WTC11 (cell line): ENCODE results near the gene COL17A1.

Experiments
- ATF2 ChIP-seq: sonication (generic); formaldehyde crosslinking; IDR thresholded peaks from 2 replicates; pipeline ENCODE4 v1.8.1; 2022; ENCODE audit warnings: low read depth, missing genetic modification reagents, borderline replicate concordance
- ATF3 ChIP-seq: sonication (generic); formaldehyde crosslinking; conservative IDR thresholded peaks from 2 replicates; pipeline ENCODE4 v1.8.1; 2022; ENCODE audit warnings: mild to moderate bottlenecking, missing genetic modification reagents
- CREM ChIP-seq: sonication (generic); formaldehyde crosslinking; IDR thresholded peaks from 2 replicates; pipeline ENCODE4 v1.8.1; 2022; ENCODE audit warnings: mild to moderate bottlenecking, missing genetic modification reagents, moderate library complexity
- CTCF ChIP-seq: fragments of 200-600 bp; IDR thresholded peaks from 2 replicates; pipeline ENCODE4 v1.8.0; 2022; ENCODE audit warnings: antibody characterized with exemption
- IRF2 ChIP-seq: sonication (generic); formaldehyde crosslinking; IDR thresholded peaks from 2 replicates; pipeline ENCODE4 v1.8.0; 2022; ENCODE audit warnings: low read depth, missing genetic modification reagents, borderline replicate concordance
- KAT7 ChIP-seq: sonication (generic); formaldehyde crosslinking; IDR thresholded peaks from 2 replicates; pipeline ENCODE4 v1.8.1; 2023; ENCODE audit warnings: missing genetic modification reagents, mild to moderate bottlenecking, borderline replicate concordance
- MLX ChIP-seq: sonication (generic); formaldehyde crosslinking; IDR thresholded peaks from 2 replicates; pipeline ENCODE4 v1.8.1; 2023; ENCODE audit warnings: mild to moderate bottlenecking, missing genetic modification reagents, moderate library complexity
- MXD4 ChIP-seq: fragments of 250-450 bp; sonication (Bioruptor Pico); IDR thresholded peaks from 2 replicates; pipeline ENCODE4 v1.8.0; 2021; ENCODE audit warnings: mild to moderate bottlenecking, moderate library complexity, borderline replicate concordance
- MYBL2 ChIP-seq: sonication (generic); formaldehyde crosslinking; IDR thresholded peaks from 2 replicates; pipeline ENCODE4 v1.8.1; 2023; ENCODE audit warnings: mild to moderate bottlenecking, moderate library complexity, missing genetic modification reagents
- STAT6 ChIP-seq: sonication (generic); formaldehyde crosslinking; conservative IDR thresholded peaks from 2 replicates; pipeline ENCODE4 v1.8.1; 2023; ENCODE audit warnings: mild to moderate bottlenecking, low read depth, missing genetic modification reagents, moderate library complexity
- TCF7 ChIP-seq: sonication (generic); formaldehyde crosslinking; IDR thresholded peaks from 2 replicates; pipeline ENCODE4 v1.8.0; 2022; ENCODE audit warnings: mild to moderate bottlenecking, low read depth, missing genetic modification reagents, moderate library complexity
- ZNF512 ChIP-seq: sonication (generic); formaldehyde crosslinking; IDR thresholded peaks from 2 replicates; pipeline ENCODE4 v1.8.1; 2022; ENCODE audit warnings: missing genetic modification reagents, borderline replicate concordance

GRCh38 chr10:104100795-104101194 lies 15.1 kb upstream of the COL17A1 start:
- TF ChIP-seq CREM (CRISPR knock-in tag) (no peak), MLX (CRISPR knock-in tag) (no peak), CTCF (no peak), TCF7 (no peak), KAT7 (CRISPR knock-in tag) (no peak), MXD4 (CRISPR knock-in tag) (no peak), ATF2 (no peak), MYBL2 (CRISPR knock-in tag) (no peak), ATF3 (CRISPR knock-in tag) (no peak), STAT6 (no peak), ZNF512 (CRISPR knock-in tag) (no peak), IRF2 (CRISPR knock-in tag) (no peak)
